K562 (cell line): ENCODE measurements around the gene CORT. TPM values are rescaled to one million over a fixed set of nuclear protein-coding genes. Genes with fewer than 3 reads are reported as not detected.

Experiments used
- ATAC-seq: fragments of 200-7000 bp; cut with Tn5 transposase; 3 replicates; pipeline ENCODE4 v1.9.1; 2020; ENCODE audit warnings: moderate library complexity
- BruUV-seq: library from RNA; stranded (reverse); fragments of 400-500 nt; replicated peaks from 2 replicates; lab custom pipeline; 2021; lab: Mats Ljungman, UMichigan
- CTCF ChIA-PET: fragments of 300-600 bp; formaldehyde crosslinking; extraction: SDS; loops from one replicate; lab custom pipeline; 2021; ENCODE audit warnings: low intra/inter-chr PET ratio; lab: Yijun Ruan, JAX
- POLR2A ChIA-PET: fragments of 300-600, 350-650 bp; sonication (Branson Sonifier 250); formaldehyde crosslinking; extraction: SDS; loops from one replicate; lab custom pipeline; 2021; ENCODE audit warnings: antibody characterized with exemption, inconsistent platforms; lab: Yijun Ruan, JAX
- DNase-seq, 4 experiments: peaks; one replicate each; pipeline versions ENCODE4 v3.0.0 to v3.0.0-alpha.2; 2011 to 2018; ENCODE audit warnings: low spot score in 3 of 4, mixed read lengths in 3 of 4; ENCODE audit errors: extremely low read depth in 1 of 4
- FAIRE-seq: peaks from 2 replicates; lab custom pipeline; 2011; peaks lifted over from hg19 to GRCh38; lab: Jason Lieb, UNC
- H2AFZ ChIP-seq: 2 replicates; pipeline ENCODE4 v1.6.0; 2011; ENCODE audit warnings: low read depth, low read length, control low read depth, inconsistent platforms
- H3K27ac ChIP-seq: fragments of 200-600 bp; 3 replicates; pipeline ENCODE4 v1.8.0; 2011; ENCODE audit warnings: low read depth, mild to moderate bottlenecking, control low read depth, inconsistent platforms, low read length, moderate library complexity, mixed read lengths; ENCODE audit errors: extremely low read depth
- H3K27me3 ChIP-seq, 2 experiments: fragments of 300-600 bp in 1 of 2; 2 replicates in 1 of 2; 3 replicates in 1 of 2; pipeline versions ENCODE4 v1.6.0 to v1.8.0; 2011; ENCODE audit warnings: inconsistent platforms in 2 of 2, low read length in 2 of 2, mild to moderate bottlenecking in 1 of 2, mixed read lengths in 1 of 2, moderate library complexity in 1 of 2; ENCODE audit not compliant: control insufficient read depth in 2 of 2, insufficient read depth in 2 of 2
- H3K36me3 ChIP-seq: fragments of 300-600 bp; 3 replicates; pipeline ENCODE4 v1.8.0; 2011; ENCODE audit warnings: mild to moderate bottlenecking, low read length, inconsistent platforms; ENCODE audit not compliant: control insufficient read depth, insufficient read depth
- H3K4me1 ChIP-seq, 2 experiments: fragments of 200-600 bp in 1 of 2; replicated peaks in 1 of 2; 2 replicates in 1 of 2; 3 replicates in 1 of 2; pipeline versions ENCODE4 v1.5.1 to v1.8.0; 2011; ENCODE audit warnings: inconsistent platforms in 2 of 2, low read length in 2 of 2, mild to moderate bottlenecking in 1 of 2, mixed read lengths in 1 of 2, moderate library complexity in 1 of 2; ENCODE audit not compliant: control insufficient read depth in 2 of 2, insufficient read depth in 2 of 2
- H3K4me2 ChIP-seq: 2 replicates; pipeline ENCODE4 v1.6.1; 2011; ENCODE audit warnings: low read length, control low read depth, inconsistent platforms, mixed read lengths; ENCODE audit not compliant: insufficient read depth
- H3K4me3 ChIP-seq: fragments of 200-600 bp; sonication (generic), shearing (Covaris generic); 2 replicates; pipeline ENCODE4 v1.5.1; 2016; ENCODE audit warnings: control low read depth, inconsistent platforms
- H3K79me2 ChIP-seq: fragments of 200-600 bp; 3 replicates; pipeline ENCODE4 v1.8.0; 2011; ENCODE audit warnings: low read length, inconsistent platforms; ENCODE audit not compliant: control insufficient read depth, insufficient read depth
- H3K9ac ChIP-seq, 2 experiments: 2 replicates each; pipeline versions ENCODE4 v1.6.0 to v1.6.1; 2011; ENCODE audit warnings: low read depth in 2 of 2, low read length in 2 of 2, control low read depth in 1 of 2, inconsistent platforms in 1 of 2, mild to moderate bottlenecking in 1 of 2, mixed read lengths in 1 of 2; ENCODE audit not compliant: insufficient read depth in 1 of 2
- H3K9me1 ChIP-seq: one replicate; pipeline ENCODE4 v1.6.0; 2011; ENCODE audit warnings: inconsistent platforms, mild to moderate bottlenecking, low read length, moderate library complexity; ENCODE audit not compliant: control insufficient read depth, insufficient read depth
- H3K9me3 ChIP-seq: replicated peaks from 2 replicates; pipeline ENCODE4 v1.5.1; 2011; ENCODE audit warnings: low read depth, low read length, inconsistent platforms; ENCODE audit not compliant: control insufficient read depth, insufficient read depth
- H4K20me1 ChIP-seq: replicated peaks from 2 replicates; pipeline ENCODE4 v1.6.1; 2011; ENCODE audit warnings: low read length, inconsistent platforms, mixed read lengths; ENCODE audit not compliant: control insufficient read depth, insufficient read depth
- GTF2E2 ChIP-seq: fragments of 200-800 bp; sonication (Bioruptor generic); IDR thresholded peaks from 2 replicates; pipeline ENCODE4 v1.6.1; 2016; ENCODE audit warnings: missing genetic modification characterization, missing compliant biosample characterization
- HDAC3 ChIP-seq: fragments of 450-650 bp; IDR thresholded peaks from 2 replicates; pipeline ENCODE4 v1.6.1; 2018; ENCODE audit warnings: borderline replicate concordance, mild to moderate bottlenecking, moderate library complexity; ENCODE audit not compliant: partially characterized antibody
- HNRNPH1 ChIP-seq: fragments of 200-400 bp; formaldehyde crosslinking; optimal IDR thresholded peaks from 2 replicates; pipeline ENCODE3; 2017; ENCODE audit warnings: low read depth, mild to moderate bottlenecking, low read length, moderate library complexity
- PHB2 ChIP-seq: fragments of 450-650 bp; IDR thresholded peaks from 2 replicates; pipeline ENCODE4 v1.6.1; 2017; ENCODE audit warnings: low read depth
- PREB ChIP-seq: sonication (generic); formaldehyde crosslinking; IDR thresholded peaks from 2 replicates; pipeline ENCODE4 v1.8.1; 2023; ENCODE audit warnings: mild to moderate bottlenecking, missing genetic modification reagents
- TAF7 ChIP-seq: fragments of 450-650 bp; IDR thresholded peaks from 2 replicates; pipeline ENCODE4 v1.6.1; 2016; ENCODE audit warnings: missing genetic modification characterization, missing compliant biosample characterization
- ZNF212 ChIP-seq: fragments of 450-650 bp; formaldehyde crosslinking; IDR thresholded peaks from 2 replicates; pipeline ENCODE4 v1.4.0; 2020; ENCODE audit warnings: mild to moderate bottlenecking
- ZNF280B ChIP-seq: fragments of 250-450 bp; sonication (Bioruptor Pico); IDR thresholded peaks from 2 replicates; pipeline ENCODE4 v1.5.1; 2021; ENCODE audit warnings: mild to moderate bottlenecking
- ZNF431 ChIP-seq: sonication (generic); formaldehyde crosslinking; IDR thresholded peaks from 2 replicates; pipeline ENCODE4 v1.8.0; 2022; ENCODE audit warnings: mild to moderate bottlenecking, missing genetic modification reagents
- WGBS: fragments of 100-300 bp; shearing (Covaris generic); methylation state at CpG from one replicate; pipeline ENCODE4 v1.1.6; 2016; ENCODE audit warnings: low coverage, mixed read lengths; ENCODE audit not compliant: insufficient coverage; ENCODE audit errors: missing lambda C conversion rate; 5-methylcytosine and 5-hydroxymethylcytosine counted together
- in situ Hi-C: fragments of 300-500 bp; cut with MboI; formaldehyde crosslinking; loops from 4 replicates; pipeline ENCODE4 v1.15.0; 2018; ENCODE audit warnings: inconsistent platforms, mixed read lengths
- intact Hi-C: fragments of 100-400 bp; cut with micrococcal nuclease; formaldehyde crosslinking; loops from 2 replicates; pipeline ENCODE4 v1.14.2; 2022
- polyA plus RNA-seq, 8 experiments: library from polyadenylated mRNA; depleted of rRNA in 4 of 8; stranded (reverse) in 5 of 8; unstranded in 3 of 8; fragments of >200 nt; fragmentation: Nextera tagmentation in 2 of 8; fragmentation: Illumina TruSeq in 1 of 8; extraction: Ambion mirVana in 2 of 8; extraction: Trizol in 1 of 8; gene quantifications; 2 replicates each; pipeline versions ENCODE4 v1.2.1 to v1.2.3, GENCODE V29; 2011 to 2014; ENCODE audit warnings: inconsistent platforms in 1 of 8, missing spikeins in 1 of 8
- total RNA-seq, 7 experiments: library from RNA; depleted of rRNA in 6 of 7; stranded (reverse); fragments of >200 nt in 6 of 7; fragmentation: Illumina TruSeq in 2 of 7; extraction: Trizol in 2 of 7; gene quantifications; 2 replicates each; pipeline versions ENCODE4 v1.2.1 to v1.2.3, GENCODE V29; 2011 to 2021; ENCODE audit warnings: low replicate concordance in 1 of 7
- TF ChIP-seq, protein P1 (sequence below): fragments of 450-650 bp; IDR thresholded peaks from 2 replicates; pipeline ENCODE4 v1.7.0; 2016; ENCODE audit warnings: borderline replicate concordance
- TF ChIP-seq, protein P2 (sequence below): fragments of 450-650 bp; IDR thresholded peaks from 2 replicates; pipeline ENCODE4 v1.6.1; 2016; ENCODE audit warnings: mild to moderate bottlenecking

The CORT gene
- total and polyA plus RNA-seq, 9 of the 15 experiments (the other 6 are each of a cell fraction or from before 2014, with no cell fraction given), result 0.08 to 0.54 (median 0.13) TPM; not detected in 5

DNA sequence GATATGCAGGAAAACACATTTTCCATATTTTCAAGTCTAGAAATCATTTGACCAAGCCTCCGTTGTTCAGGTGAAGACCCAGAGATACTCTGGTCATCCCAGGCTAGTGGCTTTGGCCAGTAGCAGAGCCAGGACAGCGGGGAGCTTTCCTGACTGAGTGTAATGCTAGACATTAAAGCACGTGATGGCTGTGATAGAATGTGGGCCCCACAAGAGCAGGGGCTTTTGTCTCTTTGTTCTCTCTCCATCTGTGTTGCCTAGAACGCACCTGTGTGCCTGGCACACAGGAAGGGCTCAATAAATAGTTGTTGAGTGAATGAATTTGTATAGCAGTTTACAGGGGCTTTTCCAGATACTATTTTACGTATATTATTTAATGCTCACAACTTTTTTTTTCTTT lies 9.0 kb upstream of the CORT start (continued):
- TF ChIP-seq, protein P1, sequence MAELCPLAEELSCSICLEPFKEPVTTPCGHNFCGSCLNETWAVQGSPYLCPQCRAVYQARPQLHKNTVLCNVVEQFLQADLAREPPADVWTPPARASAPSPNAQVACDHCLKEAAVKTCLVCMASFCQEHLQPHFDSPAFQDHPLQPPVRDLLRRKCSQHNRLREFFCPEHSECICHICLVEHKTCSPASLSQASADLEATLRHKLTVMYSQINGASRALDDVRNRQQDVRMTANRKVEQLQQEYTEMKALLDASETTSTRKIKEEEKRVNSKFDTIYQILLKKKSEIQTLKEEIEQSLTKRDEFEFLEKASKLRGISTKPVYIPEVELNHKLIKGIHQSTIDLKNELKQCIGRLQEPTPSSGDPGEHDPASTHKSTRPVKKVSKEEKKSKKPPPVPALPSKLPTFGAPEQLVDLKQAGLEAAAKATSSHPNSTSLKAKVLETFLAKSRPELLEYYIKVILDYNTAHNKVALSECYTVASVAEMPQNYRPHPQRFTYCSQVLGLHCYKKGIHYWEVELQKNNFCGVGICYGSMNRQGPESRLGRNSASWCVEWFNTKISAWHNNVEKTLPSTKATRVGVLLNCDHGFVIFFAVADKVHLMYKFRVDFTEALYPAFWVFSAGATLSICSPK, result no peak
- TF ChIP-seq GTF2E2 (tag) (no peak), PHB2 (no peak)

DNA sequence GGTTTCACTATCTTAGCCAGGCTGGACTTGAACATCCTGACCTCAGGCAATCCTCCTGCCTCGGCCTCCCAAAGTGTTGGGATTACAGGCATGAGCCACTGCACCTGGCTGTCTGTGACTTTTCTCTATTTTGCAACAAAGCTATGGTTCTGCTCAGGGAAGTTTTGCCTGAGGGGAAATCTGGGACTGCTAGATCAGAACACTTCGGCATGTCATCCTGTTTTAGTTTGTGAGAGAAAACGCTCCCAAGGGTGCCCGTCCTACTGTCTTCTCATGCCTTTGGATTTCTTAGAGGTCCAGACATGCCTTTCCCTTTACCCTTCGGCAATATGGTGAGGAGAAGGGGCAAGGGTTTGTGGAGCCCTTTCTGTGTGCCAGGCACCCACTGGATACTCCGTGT lies 5.6 kb upstream of the CORT start:
- Histone ChIP-seq H3K79me2 (no peaks in the 10 kb centered on the region), H3K4me3 (no peak overlapping the region), H3K9me1 (no peaks in the 10 kb centered on the region), H3K27ac (no peak overlapping the region), H3K9me3 (no peaks in the 10 kb centered on the region), H3K36me3 (peaks cover 3% of the 10 kb centered on the region; the same call in 1 of the 3 replicates), H2AFZ (no peak overlapping the region), H4K20me1 (no peaks in the 10 kb centered on the region), H3K9ac (peak overlapping the region in 1 of 2 experiments; percentile 21; a peak in 1 of 4 replicates), H3K27me3 (no peaks in the 10 kb centered on the region), H3K4me2 (no peak overlapping the region), H3K4me1 (no peaks in the 10 kb centered on the region; a peak in 1 of 5 replicates)
- FAIRE-seq, result no peak
- intact Hi-C loops, result no loop called here
- in situ Hi-C loops, result no loop called here
- no TSS peak for BruUV-seq
- DNase-seq, result no peak
- ATAC-seq, result no peak
- ChIA-PET CTCF (no interaction called here), POLR2A (interaction anchor here (1.1 to 1.5 kb wide), 3 partner anchors 8 to 13 kb away, joined by 3 to 5 read pairs (median 3); no protein-coding TSS in a partner anchor)
- 69% methylated on average over 6 of the region's 6 CpGs for WGBS
- no peak for TF ChIP-seq ZNF280B (CRISPR knock-in tag)
- TF ChIP-seq HDAC3, result no peak
- no peak for TF ChIP-seq ZNF431 (CRISPR knock-in tag)
- TF ChIP-seq HNRNPH1, result no peak
- TF ChIP-seq, protein P2, sequence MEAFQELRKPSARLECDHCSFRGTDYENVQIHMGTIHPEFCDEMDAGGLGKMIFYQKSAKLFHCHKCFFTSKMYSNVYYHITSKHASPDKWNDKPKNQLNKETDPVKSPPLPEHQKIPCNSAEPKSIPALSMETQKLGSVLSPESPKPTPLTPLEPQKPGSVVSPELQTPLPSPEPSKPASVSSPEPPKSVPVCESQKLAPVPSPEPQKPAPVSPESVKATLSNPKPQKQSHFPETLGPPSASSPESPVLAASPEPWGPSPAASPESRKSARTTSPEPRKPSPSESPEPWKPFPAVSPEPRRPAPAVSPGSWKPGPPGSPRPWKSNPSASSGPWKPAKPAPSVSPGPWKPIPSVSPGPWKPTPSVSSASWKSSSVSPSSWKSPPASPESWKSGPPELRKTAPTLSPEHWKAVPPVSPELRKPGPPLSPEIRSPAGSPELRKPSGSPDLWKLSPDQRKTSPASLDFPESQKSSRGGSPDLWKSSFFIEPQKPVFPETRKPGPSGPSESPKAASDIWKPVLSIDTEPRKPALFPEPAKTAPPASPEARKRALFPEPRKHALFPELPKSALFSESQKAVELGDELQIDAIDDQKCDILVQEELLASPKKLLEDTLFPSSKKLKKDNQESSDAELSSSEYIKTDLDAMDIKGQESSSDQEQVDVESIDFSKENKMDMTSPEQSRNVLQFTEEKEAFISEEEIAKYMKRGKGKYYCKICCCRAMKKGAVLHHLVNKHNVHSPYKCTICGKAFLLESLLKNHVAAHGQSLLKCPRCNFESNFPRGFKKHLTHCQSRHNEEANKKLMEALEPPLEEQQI, result no peak
- TF ChIP-seq TAF7 (tag), result no peak
- TF ChIP-seq, protein P1, result no peak
- no peak for TF ChIP-seq ZNF212
- no peak for TF ChIP-seq PREB (CRISPR knock-in tag)
